ELF-1 (cell line): ENCODE data around the gene APP.
"Not testable (repeated sequence)": the region's sequence is repeated elsewhere in the genome, so short reads cannot be mapped to it uniquely, and the experiment has no call there.

ENCODE experiments used
- DNase-seq: peaks from one replicate; pipeline ENCODE4 v3.0.0-alpha.2; 2016; ENCODE audit warnings: low read depth, low spot score

The APP gene

GRCh38 chr21:25944082-25944481, 226.5 kb downstream of the APP start:
- no peak for DNase-seq

DNA sequence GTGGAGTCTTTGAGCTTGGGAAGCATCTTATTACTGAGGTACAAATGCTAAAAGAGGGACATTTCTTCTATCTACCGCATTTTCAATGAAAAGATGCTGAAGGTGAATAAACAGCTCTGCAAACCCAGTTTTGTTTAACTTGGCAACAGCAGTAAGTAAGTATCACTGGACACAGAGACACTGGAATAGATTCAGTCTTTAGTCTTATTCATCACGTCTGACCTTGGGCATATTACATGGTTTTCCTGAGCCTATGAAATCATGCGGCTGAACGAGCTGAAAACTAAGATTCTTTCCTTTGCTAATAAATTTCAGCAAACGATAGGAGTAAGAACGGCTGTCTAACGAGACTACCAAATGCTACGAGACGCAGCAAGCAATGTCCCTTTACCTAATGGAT, 228.4 kb downstream of the APP start:
- no peak for DNase-seq

GRCh38 chr21:25939396-25939761, 231.2 kb downstream of the APP start:
- no peak for DNase-seq

GRCh38 chr21:25938658-25939395, 231.7 kb downstream of the APP start:
- no peak for DNase-seq

- DNase-seq: no peak
Measured at GRCh38 chr21:25936776-25937175, 233.8 kb downstream of the APP start.

DNA sequence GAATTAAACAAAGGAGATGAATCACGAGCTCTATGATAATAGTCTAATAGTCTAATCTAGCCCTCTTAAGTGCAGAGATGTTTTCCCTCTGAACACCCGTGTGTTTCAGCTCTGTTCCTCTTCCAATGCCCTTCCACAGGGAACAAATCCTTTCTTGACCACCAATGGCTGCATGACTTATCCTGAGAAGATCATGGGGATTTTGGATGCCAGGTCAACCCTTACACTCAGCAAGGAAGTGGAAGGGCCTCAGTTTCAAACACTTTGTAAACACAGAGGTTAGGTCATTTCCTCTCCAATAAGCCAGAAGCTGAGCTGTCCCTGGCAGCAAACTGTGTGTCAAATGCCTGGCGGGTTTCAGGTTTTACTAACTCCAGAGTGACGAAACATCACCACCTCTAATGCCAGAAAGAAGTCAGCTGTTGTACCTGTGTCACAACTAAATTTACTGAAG, 235.8 kb downstream of the APP start:
- DNase-seq: peak; percentile 18

DNA sequence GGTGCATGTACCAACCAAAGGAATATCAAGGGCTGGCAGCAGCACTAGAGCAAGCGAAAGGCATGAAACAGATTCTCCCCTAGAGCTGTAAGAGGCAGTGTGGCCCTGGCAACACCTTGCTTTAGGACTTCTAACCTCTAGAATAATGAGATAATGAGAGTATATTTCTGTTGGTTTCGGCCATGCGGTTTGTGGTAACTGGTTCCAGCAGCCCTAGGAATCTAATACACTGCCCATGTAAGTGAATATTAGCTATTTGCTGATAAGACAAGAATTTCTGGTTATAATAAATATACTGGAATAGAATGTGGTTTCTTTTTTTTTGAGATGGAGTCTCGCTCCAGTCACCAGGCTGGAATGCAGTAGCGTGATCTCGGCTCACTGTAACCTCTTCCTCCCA, 236.4 kb downstream of the APP start:
- no peak for DNase-seq

- no peak for DNase-seq
Measured at GRCh38 chr21:25931765-25932164, 238.8 kb downstream of the APP start.

GRCh38 chr21:25929856-25930520, 240.6 kb downstream of the APP start:
- no peak for DNase-seq

- no peak for DNase-seq
Measured at GRCh38 chr21:25927195-25927880, 243.2 kb downstream of the APP start.

DNA sequence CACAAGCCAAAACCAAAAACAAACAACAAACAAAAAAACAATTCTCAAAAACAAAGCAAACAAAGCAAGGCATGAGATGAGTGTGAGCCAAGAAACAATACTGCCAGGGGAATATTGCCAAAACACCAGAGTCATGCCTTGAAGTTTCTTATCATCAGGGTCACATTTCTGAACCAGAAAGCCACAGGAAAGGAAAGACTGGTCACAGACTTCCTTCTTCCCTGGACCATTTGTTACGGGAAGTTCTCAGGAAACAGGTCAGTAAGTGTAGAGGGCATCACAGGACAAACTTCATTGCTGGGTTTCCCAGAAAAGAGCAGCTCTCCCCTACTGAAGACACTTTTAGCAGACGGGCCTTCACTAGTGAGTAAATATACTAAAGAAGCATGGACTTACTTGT, 244.6 kb downstream of the APP start:
- no peak for DNase-seq

DNA sequence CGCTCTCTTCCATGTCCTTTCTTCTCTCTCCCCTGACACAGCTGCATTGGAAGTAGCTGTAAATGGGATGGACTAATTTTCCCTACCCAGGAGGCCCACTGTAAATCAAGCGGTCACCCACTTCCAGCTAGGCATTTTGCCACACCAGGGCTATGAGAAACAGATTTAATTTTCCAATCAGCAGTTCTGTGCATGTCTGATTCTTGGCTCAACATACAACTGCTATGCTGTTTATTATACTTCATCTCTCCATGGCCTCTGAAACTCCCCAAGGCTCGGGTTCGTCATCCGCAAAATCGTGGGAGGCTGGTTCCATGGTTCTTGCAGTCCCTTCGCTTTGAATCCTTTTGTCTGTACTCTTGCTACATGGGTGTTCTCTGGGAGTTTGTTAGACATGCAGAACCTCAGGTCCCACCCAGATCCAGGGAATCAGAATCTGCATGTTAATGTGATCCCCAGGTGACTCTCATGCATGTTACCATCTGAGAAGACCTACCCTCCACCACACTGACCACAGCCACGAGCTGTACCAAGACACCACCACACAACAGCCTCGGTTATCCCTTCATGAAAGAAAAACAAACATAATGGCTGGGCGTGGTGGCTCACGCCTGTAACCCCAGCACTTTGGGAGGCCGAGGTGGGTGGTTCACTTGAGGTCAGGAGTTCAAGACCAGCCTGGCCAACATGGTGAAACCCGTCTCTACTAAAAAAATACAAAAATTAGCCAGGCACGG, 245.3 kb downstream of the APP start:
- DNase-seq: no peak

DNA sequence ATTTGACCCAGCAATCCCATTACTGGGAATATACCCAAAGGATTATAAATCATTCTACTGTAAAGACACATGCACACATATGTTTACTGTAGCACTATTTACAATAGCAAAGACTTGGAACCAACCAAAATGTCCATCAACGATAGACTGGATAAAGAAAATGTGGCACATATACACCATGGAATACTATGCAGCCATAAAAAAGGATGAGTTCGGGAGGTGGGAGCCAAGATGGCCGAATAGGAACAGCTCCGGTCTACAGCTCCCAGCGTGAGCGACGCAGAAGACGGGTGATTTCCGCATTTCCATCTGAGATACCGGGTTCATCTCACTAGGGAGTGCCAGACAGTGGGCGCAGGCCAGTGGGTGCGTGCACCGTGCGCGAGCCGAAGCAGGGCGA, 252.4 kb downstream of the APP start:
- DNase-seq: not testable (repeated sequence)

DNA sequence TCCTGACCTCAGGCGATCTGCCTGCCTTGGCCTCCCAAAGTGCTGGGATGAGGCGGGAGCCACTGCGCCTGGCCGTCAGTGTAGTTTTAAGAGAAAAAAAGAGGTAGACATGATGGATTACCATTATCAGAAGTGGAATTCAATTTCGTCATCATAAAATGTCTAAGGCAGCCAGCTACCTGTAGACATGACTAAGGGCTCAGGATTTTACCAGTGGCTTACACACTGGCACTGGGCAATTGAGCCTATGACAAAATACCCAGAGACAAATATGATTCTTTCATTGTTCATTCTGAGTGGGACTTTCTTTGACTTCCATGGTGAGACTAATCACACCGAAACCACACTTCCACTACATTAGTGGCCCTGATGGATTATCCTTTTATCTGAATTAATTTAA, 254.3 kb downstream of the APP start:
- DNase-seq: no peak

DNA sequence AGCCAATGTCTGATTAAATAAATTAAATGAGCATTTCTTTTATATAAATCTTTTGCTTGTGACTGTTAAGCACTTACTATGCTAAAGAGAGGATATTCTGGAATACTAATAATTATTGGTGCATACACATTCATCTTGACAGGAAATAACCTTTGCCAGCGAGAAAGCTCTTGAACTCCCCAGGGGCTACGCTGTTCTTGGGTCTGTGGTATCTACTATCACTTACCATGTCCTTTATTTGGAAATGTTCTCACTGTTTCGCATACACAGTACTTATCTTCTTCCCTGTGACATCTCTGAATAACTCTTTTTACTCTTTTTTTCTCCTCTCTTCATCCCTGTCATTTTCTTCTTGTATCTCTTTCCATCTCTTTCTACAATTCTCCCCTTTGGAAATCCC, 257.1 kb downstream of the APP start:
- no peak for DNase-seq

DNA sequence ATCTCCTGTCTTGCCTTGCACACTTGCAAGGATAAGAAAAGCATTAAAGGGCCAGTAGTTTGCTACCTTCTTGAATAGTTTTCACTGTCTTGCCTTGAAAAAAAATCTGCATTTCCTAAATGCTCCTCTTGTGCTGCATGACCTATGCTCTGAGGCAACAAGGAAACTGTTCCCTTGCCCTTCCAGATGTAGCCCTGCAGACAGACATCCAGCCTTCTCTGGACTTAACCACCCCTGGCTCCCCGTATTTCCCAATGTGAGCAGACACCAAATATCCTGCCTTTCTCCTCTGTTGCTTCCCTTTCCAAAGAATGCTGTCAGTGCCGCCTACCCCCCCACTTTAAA, 258.2 kb downstream of the APP start:
- DNase-seq: no peak

GRCh38 chr21:25911730-25912401, 258.7 kb downstream of the APP start:
- no peak for DNase-seq

GRCh38 chr21:25910809-25911208, 259.8 kb downstream of the APP start:
- no peak for DNase-seq

GRCh38 chr21:25909341-25909740, 261.2 kb downstream of the APP start:
- DNase-seq: no peak

- DNase-seq: no peak
Measured at GRCh38 chr21:25908495-25908894, 262.1 kb downstream of the APP start.

- DNase-seq: no peak
Measured at GRCh38 chr21:25907573-25908275, 262.8 kb downstream of the APP start.
